HG03097 (cell line): ENCODE data around the gene PSMC3.

Experiments
- ATAC-seq: cut with Tn5 transposase; IDR thresholded peaks from one replicate; pipeline ENCODE4 v1.9.1; 2021; ENCODE audit not compliant: unreplicated experiment, low FRiP score

Gene PSMC3

GRCh38 chr11:47395223-47396048 is 30.8 kb downstream of the PSMC3 start:
- no peak for ATAC-seq

- peak; percentile 41 for ATAC-seq
These were observed 31.7 kb downstream of the PSMC3 start for GRCh38 chr11:47394322-47395222.

GRCh38 chr11:47394050-47394321 is 32.3 kb downstream of the PSMC3 start:
- no peak for ATAC-seq

GRCh38 chr11:47393163-47394049 is 32.8 kb downstream of the PSMC3 start:
- ATAC-seq, result no peak

- ATAC-seq, result no peak
These were observed 33.6 kb downstream of the PSMC3 start for GRCh38 chr11:47392546-47393162.

GRCh38 chr11:47391711-47392432 is 34.4 kb downstream of the PSMC3 start:
- no peak for ATAC-seq

GRCh38 chr11:47391077-47391583 is 35.1 kb downstream of the PSMC3 start:
- ATAC-seq, result no peak

GRCh38 chr11:47390422-47390760 is 35.8 kb downstream of the PSMC3 start:
- no peak for ATAC-seq

GRCh38 chr11:47389577-47390421 is 36.4 kb downstream of the PSMC3 start:
- no peak for ATAC-seq

- ATAC-seq, result no peak
These were observed 37.3 kb downstream of the PSMC3 start for GRCh38 chr11:47388697-47389576.

- no peak for ATAC-seq
These were observed 38.1 kb downstream of the PSMC3 start for GRCh38 chr11:47387944-47388696.

- no peak for ATAC-seq
These were observed 41.7 kb downstream of the PSMC3 start for GRCh38 chr11:47384498-47384897.

GRCh38 chr11:47383071-47383470 is 43.2 kb downstream of the PSMC3 start:
- no peak for ATAC-seq

GRCh38 chr11:47380078-47380477 is 46.2 kb downstream of the PSMC3 start:
- no peak for ATAC-seq

GRCh38 chr11:47379317-47379716 is 46.9 kb downstream of the PSMC3 start:
- no peak for ATAC-seq

GRCh38 chr11:47378836-47379170 is 47.4 kb downstream of the PSMC3 start:
- no peak for ATAC-seq
